Left ventricle myocardium inferior (tissue), 1 donor: ENCODE measurements around the gene GLP1R. TPM values are rescaled to one million over a fixed set of nuclear protein-coding genes. Genes with fewer than 3 reads are reported as not detected.
A peak's percentile ranks its signal among the peaks of the same experiment; 100 is the strongest.

ENCODE experiments used
- DNase-seq: peaks from one replicate; pipeline ENCODE4 v3.0.0-alpha.2; 2020
- H3K27ac ChIP-seq: fragments of 200-600 bp; replicated peaks from 2 replicates; pipeline ENCODE4 v1.8.0; 2021
- H3K27me3 ChIP-seq: fragments of 200-600 bp; 2 replicates; pipeline ENCODE4 v1.8.0; 2021; ENCODE audit warnings: low read depth
- H3K36me3 ChIP-seq: fragments of 200-600 bp; 2 replicates; pipeline ENCODE4 v1.8.0; 2021
- H3K4me1 ChIP-seq: fragments of 200-600 bp; 2 replicates; pipeline ENCODE4 v1.8.0; 2021
- H3K4me3 ChIP-seq: fragments of 200-600 bp; 2 replicates; pipeline ENCODE4 v1.8.0; 2021; ENCODE audit warnings: mild to moderate bottlenecking, moderate library complexity
- H3K9me3 ChIP-seq: fragments of 200-600 bp; replicated peaks from 2 replicates; pipeline ENCODE4 v1.8.0; 2021
- CTCF ChIP-seq: fragments of 200-600 bp; IDR thresholded peaks from 2 replicates; pipeline ENCODE4 v1.8.0; 2021; ENCODE audit warnings: antibody characterized with exemption, mild to moderate bottlenecking, borderline replicate concordance
- intact Hi-C: fragments of 100-400 bp; cut with micrococcal nuclease; formaldehyde crosslinking; loops from one replicate; pipeline ENCODE4 v1.11.0; 2022
- total RNA-seq: library from RNA; stranded (reverse); fragmentation: NEBNext Ultra II Directional; extraction: Animal tissue kit (Norgen Biotek cat#: 25700); gene quantifications from one replicate; pipeline ENCODE4 v1.2.1, GENCODE V29; 2021
- donor health status: DM: no; HTN: yes; CAD: no; lungs with severe emphysema.

The GLP1R gene
- total RNA-seq, 1 donor from 2014 or later = 7.5 TPM

- DNase-seq = no peak
- peak overlapping the region; percentile 8 for H3K27ac ChIP-seq
- peaks cover 13% of the 10 kb centered on the region for H3K4me1 ChIP-seq
- no peaks in the 10 kb centered on the region for H3K36me3 ChIP-seq
- TF ChIP-seq CTCF = no peak
- H3K9me3 ChIP-seq = no peaks in the 10 kb centered on the region
- H3K4me3 ChIP-seq = no peak overlapping the region
- intact Hi-C loops = no loop called here
- peaks cover 6% of the 10 kb centered on the region for H3K27me3 ChIP-seq
Observed at GRCh38 chr6:39018103-39018502, 30.5 kb upstream of the GLP1R start.

GRCh38 chr6:39020136-39020535 is 28.4 kb upstream of the GLP1R start:
- no peak for TF ChIP-seq CTCF
- no peak overlapping the region for H3K4me3 ChIP-seq
- peaks cover 6% of the 10 kb centered on the region for H3K27me3 ChIP-seq
- no peak for DNase-seq
- no peaks in the 10 kb centered on the region for H3K9me3 ChIP-seq
- H3K27ac ChIP-seq = no peak overlapping the region
- peaks cover 13% of the 10 kb centered on the region for H3K4me1 ChIP-seq
- H3K36me3 ChIP-seq = no peaks in the 10 kb centered on the region
- intact Hi-C loops = no loop called here

- Histone ChIP-seq H3K27ac (no peak overlapping the region), H3K9me3 (no peaks in the 10 kb centered on the region), H3K4me1 (peaks cover 13% of the 10 kb centered on the region), H3K27me3 (peaks cover 6% of the 10 kb centered on the region), H3K4me3 (no peak overlapping the region), H3K36me3 (no peaks in the 10 kb centered on the region)
- intact Hi-C loops = no loop called here
- TF ChIP-seq CTCF = no peak
- no peak for DNase-seq
Observed at GRCh38 chr6:39021041-39021440, 27.5 kb upstream of the GLP1R start.

GRCh38 chr6:39021779-39022178 is 26.8 kb upstream of the GLP1R start:
- Histone ChIP-seq H3K4me1 (peaks cover 13% of the 10 kb centered on the region), H3K4me3 (no peak overlapping the region), H3K9me3 (no peaks in the 10 kb centered on the region), H3K36me3 (no peaks in the 10 kb centered on the region), H3K27ac (no peak overlapping the region), H3K27me3 (peaks cover 6% of the 10 kb centered on the region)
- intact Hi-C loops = no loop called here
- no peak for TF ChIP-seq CTCF
- DNase-seq = no peak

GRCh38 chr6:39026175-39026574 is 22.4 kb upstream of the GLP1R start:
- Histone ChIP-seq H3K4me1 (no peaks in the 10 kb centered on the region), H3K27me3 (peaks cover 14% of the 10 kb centered on the region), H3K36me3 (no peaks in the 10 kb centered on the region), H3K4me3 (no peak overlapping the region), H3K27ac (no peak overlapping the region), H3K9me3 (no peaks in the 10 kb centered on the region)
- no peak for DNase-seq
- TF ChIP-seq CTCF = no peak
- intact Hi-C loops = no loop called here
